Measurements from ENCODE around the gene NUFIP2. TPM values are rescaled to one million over a fixed set of nuclear protein-coding genes. Genes with fewer than 3 reads are reported as not detected.

Gene NUFIP2
- total RNA-seq, 4 donors from 2014 or later, result 15.6 to 62.4 (median 38.7) TPM

GRCh38 chr17:29256735-29257466 is 37.0 kb downstream of the NUFIP2 start:
- H3K27me3 ChIP-seq, result no peaks in the 10 kb centered on the region
- no peaks in the 10 kb centered on the region for H3K36me3 ChIP-seq
- no peak for DNase-seq
- H3K27ac ChIP-seq, result peak overlapping the region; percentile 28 to 58
- no peak overlapping the region for H3K4me3 ChIP-seq
- H3K9me3 ChIP-seq, result no peaks in the 10 kb centered on the region
- no peak for TF ChIP-seq POLR2A (IDR thresholded peaks at IDR 0.05)
- TF ChIP-seq, protein P1, sequence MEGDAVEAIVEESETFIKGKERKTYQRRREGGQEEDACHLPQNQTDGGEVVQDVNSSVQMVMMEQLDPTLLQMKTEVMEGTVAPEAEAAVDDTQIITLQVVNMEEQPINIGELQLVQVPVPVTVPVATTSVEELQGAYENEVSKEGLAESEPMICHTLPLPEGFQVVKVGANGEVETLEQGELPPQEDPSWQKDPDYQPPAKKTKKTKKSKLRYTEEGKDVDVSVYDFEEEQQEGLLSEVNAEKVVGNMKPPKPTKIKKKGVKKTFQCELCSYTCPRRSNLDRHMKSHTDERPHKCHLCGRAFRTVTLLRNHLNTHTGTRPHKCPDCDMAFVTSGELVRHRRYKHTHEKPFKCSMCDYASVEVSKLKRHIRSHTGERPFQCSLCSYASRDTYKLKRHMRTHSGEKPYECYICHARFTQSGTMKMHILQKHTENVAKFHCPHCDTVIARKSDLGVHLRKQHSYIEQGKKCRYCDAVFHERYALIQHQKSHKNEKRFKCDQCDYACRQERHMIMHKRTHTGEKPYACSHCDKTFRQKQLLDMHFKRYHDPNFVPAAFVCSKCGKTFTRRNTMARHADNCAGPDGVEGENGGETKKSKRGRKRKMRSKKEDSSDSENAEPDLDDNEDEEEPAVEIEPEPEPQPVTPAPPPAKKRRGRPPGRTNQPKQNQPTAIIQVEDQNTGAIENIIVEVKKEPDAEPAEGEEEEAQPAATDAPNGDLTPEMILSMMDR (IDR thresholded peaks at IDR 0.05), result no peak
- intact Hi-C loops (cut with DNase I; ENCODE audit: low total_unique reads), result no loop called here
- peaks cover 0 to 8% of the 10 kb centered on the region in 2 donors for H3K4me1 ChIP-seq

DNA sequence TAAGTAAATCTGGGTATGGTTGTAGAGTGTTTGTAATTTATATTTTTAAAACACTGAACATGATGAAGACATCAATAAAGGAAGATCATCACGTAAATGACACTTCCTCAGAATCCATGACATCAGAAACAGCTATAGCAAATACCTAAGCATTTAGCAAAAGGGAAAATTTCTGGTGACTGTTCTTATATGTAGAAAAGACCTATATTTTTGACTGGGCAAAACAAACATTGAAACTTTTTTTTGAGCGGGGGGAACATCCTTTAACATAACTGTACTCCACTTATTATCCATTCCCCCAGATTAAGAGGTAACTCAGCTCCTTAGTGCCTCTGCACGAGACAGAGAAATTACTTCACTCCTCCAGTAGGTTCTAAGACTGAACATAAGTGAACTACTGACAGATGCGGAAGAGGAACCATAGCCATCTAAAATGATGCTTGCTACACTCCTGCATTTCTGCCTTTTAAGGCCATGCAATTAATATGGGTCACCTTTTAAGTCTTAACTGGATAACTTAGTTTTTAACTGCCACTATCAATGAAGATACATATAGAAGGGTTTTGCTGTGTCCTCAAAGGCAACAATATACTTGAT is 37.9 kb downstream of the NUFIP2 start:
- TF ChIP-seq, protein P1 (IDR thresholded peaks at IDR 0.05), result no peak
- TF ChIP-seq POLR2A (IDR thresholded peaks at IDR 0.05), result no peak
- DNase-seq, result no peak
- peaks cover 0 to 8% of the 10 kb centered on the region in 2 donors for H3K4me1 ChIP-seq
- H3K27ac ChIP-seq, result peak overlapping the region in 1 of 2 donors; percentile 5
- no peaks in the 10 kb centered on the region for H3K36me3 ChIP-seq
- no peaks in the 10 kb centered on the region for H3K27me3 ChIP-seq
- no peaks in the 10 kb centered on the region for H3K9me3 ChIP-seq
- intact Hi-C loops (cut with DNase I; ENCODE audit: low total_unique reads), result no loop called here
- H3K4me3 ChIP-seq, result no peak overlapping the region

- intact Hi-C loops (cut with DNase I; ENCODE audit: low total_unique reads), result no loop called here
- no peak overlapping the region for H3K27ac ChIP-seq
- peaks cover 0 to 8% of the 10 kb centered on the region in 2 donors for H3K4me1 ChIP-seq
- no peak overlapping the region for H3K4me3 ChIP-seq
- DNase-seq, result no peak
- H3K36me3 ChIP-seq, result no peaks in the 10 kb centered on the region
- TF ChIP-seq POLR2A (IDR thresholded peaks at IDR 0.05), result no peak
- TF ChIP-seq, protein P1 (IDR thresholded peaks at IDR 0.05), result no peak
- H3K27me3 ChIP-seq, result no peaks in the 10 kb centered on the region
- no peaks in the 10 kb centered on the region for H3K9me3 ChIP-seq
Observed at GRCh38 chr17:29253037-29253436, 40.9 kb downstream of the NUFIP2 start.

GRCh38 chr17:29252101-29252791 is 41.7 kb downstream of the NUFIP2 start:
- no peak for TF ChIP-seq POLR2A (IDR thresholded peaks at IDR 0.05)
- TF ChIP-seq, protein P1 (IDR thresholded peaks at IDR 0.05), result peak in 3 of 4 experiments; percentile 26 to 46 (median 29)
- H3K4me1 ChIP-seq, result peaks cover 0 to 8% of the 10 kb centered on the region in 2 donors
- no peaks in the 10 kb centered on the region for H3K27me3 ChIP-seq
- intact Hi-C loops (cut with DNase I; ENCODE audit: low total_unique reads), result no loop called here
- no peaks in the 10 kb centered on the region for H3K36me3 ChIP-seq
- H3K9me3 ChIP-seq, result no peaks in the 10 kb centered on the region
- H3K27ac ChIP-seq, result no peak overlapping the region
- no peak overlapping the region for H3K4me3 ChIP-seq
- no peak for DNase-seq

- H3K9me3 ChIP-seq, result no peaks in the 10 kb centered on the region
- no peak overlapping the region for H3K4me3 ChIP-seq
- no peak overlapping the region for H3K27ac ChIP-seq
- intact Hi-C loops (cut with DNase I; ENCODE audit: low total_unique reads), result no loop called here
- H3K27me3 ChIP-seq, result no peaks in the 10 kb centered on the region
- TF ChIP-seq POLR2A (IDR thresholded peaks at IDR 0.05), result no peak
- TF ChIP-seq, protein P1 (IDR thresholded peaks at IDR 0.05), result no peak
- H3K4me1 ChIP-seq, result peaks cover 0 to under 1% of the 10 kb centered on the region in 2 donors
- no peaks in the 10 kb centered on the region for H3K36me3 ChIP-seq
- DNase-seq, result no peak
Observed at GRCh38 chr17:29251184-29251583, 42.8 kb downstream of the NUFIP2 start.

Data from uterus (tissue), 4 donors.